Left ventricle myocardium inferior (tissue), 1 donor: ENCODE measurements around the gene OXER1. TPM values are rescaled to one million over a fixed set of nuclear protein-coding genes. Genes with fewer than 3 reads are reported as not detected.

Experiments used
- DNase-seq: peaks from one replicate; pipeline ENCODE4 v3.0.0-alpha.2; 2020
- H3K27ac ChIP-seq: fragments of 200-600 bp; replicated peaks from 2 replicates; pipeline ENCODE4 v1.8.0; 2021
- H3K27me3 ChIP-seq: fragments of 200-600 bp; 2 replicates; pipeline ENCODE4 v1.8.0; 2021; ENCODE audit warnings: low read depth
- H3K36me3 ChIP-seq: fragments of 200-600 bp; 2 replicates; pipeline ENCODE4 v1.8.0; 2021
- H3K4me1 ChIP-seq: fragments of 200-600 bp; 2 replicates; pipeline ENCODE4 v1.8.0; 2021
- H3K4me3 ChIP-seq: fragments of 200-600 bp; 2 replicates; pipeline ENCODE4 v1.8.0; 2021; ENCODE audit warnings: mild to moderate bottlenecking, moderate library complexity
- H3K9me3 ChIP-seq: fragments of 200-600 bp; replicated peaks from 2 replicates; pipeline ENCODE4 v1.8.0; 2021
- CTCF ChIP-seq: fragments of 200-600 bp; IDR thresholded peaks from 2 replicates; pipeline ENCODE4 v1.8.0; 2021; ENCODE audit warnings: antibody characterized with exemption, mild to moderate bottlenecking, borderline replicate concordance
- intact Hi-C: fragments of 100-400 bp; cut with micrococcal nuclease; formaldehyde crosslinking; loops from one replicate; pipeline ENCODE4 v1.11.0; 2022
- total RNA-seq: library from RNA; stranded (reverse); fragmentation: NEBNext Ultra II Directional; extraction: Animal tissue kit (Norgen Biotek cat#: 25700); gene quantifications from one replicate; pipeline ENCODE4 v1.2.1, GENCODE V29; 2021
- donor health status: DM: no; HTN: yes; CAD: no; lungs with severe emphysema.

The OXER1 gene
- total RNA-seq, 1 donor from 2014 or later, result 0.36 TPM

- H3K27ac ChIP-seq, result peak overlapping the region; percentile 91
- no peaks in the 10 kb centered on the region for H3K9me3 ChIP-seq
- TF ChIP-seq CTCF, result no peak
- intact Hi-C loops, result no loop called here
- H3K4me3 ChIP-seq, result peak overlapping the region; percentile 74
- H3K27me3 ChIP-seq, result peaks cover 44% of the 10 kb centered on the region
- H3K4me1 ChIP-seq, result peaks cover 39% of the 10 kb centered on the region
- peak; percentile 28 for DNase-seq
- H3K36me3 ChIP-seq, result no peaks in the 10 kb centered on the region
These were observed 29.7 kb upstream of the OXER1 start for GRCh38 chr2:42793334-42794270.

- peaks cover 51% of the 10 kb centered on the region for H3K27me3 ChIP-seq
- H3K4me3 ChIP-seq, result peak within 1 kb of the TSS; percentile 74
- peaks cover 39% of the 10 kb centered on the region for H3K4me1 ChIP-seq
- peak; percentile 68 for DNase-seq
- TF ChIP-seq CTCF, result peak; percentile 37
- intact Hi-C loops, result no loop called here
- H3K27ac ChIP-seq, result peak within 1 kb of the TSS; percentile 91
- no peaks in the 10 kb centered on the region for H3K36me3 ChIP-seq
- H3K9me3 ChIP-seq, result no peaks in the 10 kb centered on the region
These were observed 28.8 kb upstream of the OXER1 start, which contains the start of gene HAAO for GRCh38 chr2:42792583-42793333. Gene HAAO (minus strand): TSS chr2:42792583. CDS start chr2:42792536, 47 bp downstream.

- DNase-seq, result no peak
- Histone ChIP-seq H3K27ac (peak overlapping the region; percentile 91), H3K4me3 (peak overlapping the region; percentile 74), H3K27me3 (peaks cover 57% of the 10 kb centered on the region), H3K9me3 (no peaks in the 10 kb centered on the region), H3K36me3 (no peaks in the 10 kb centered on the region), H3K4me1 (peaks cover 39% of the 10 kb centered on the region)
- no peak for TF ChIP-seq CTCF
- intact Hi-C loops, result no loop called here
These were observed 28.2 kb upstream of the OXER1 start for GRCh38 chr2:42792087-42792582.

GRCh38 chr2:42791606-42792005 is 27.7 kb upstream of the OXER1 start:
- intact Hi-C loops, result no loop called here
- no peaks in the 10 kb centered on the region for H3K36me3 ChIP-seq
- peaks cover 57% of the 10 kb centered on the region for H3K27me3 ChIP-seq
- peak overlapping the region; percentile 74 for H3K4me3 ChIP-seq
- no peaks in the 10 kb centered on the region for H3K9me3 ChIP-seq
- H3K27ac ChIP-seq, result peak overlapping the region; percentile 91
- no peak for TF ChIP-seq CTCF
- DNase-seq, result no peak
- peaks cover 40% of the 10 kb centered on the region for H3K4me1 ChIP-seq

- no peak for TF ChIP-seq CTCF
- Histone ChIP-seq H3K27me3 (peaks cover 57% of the 10 kb centered on the region), H3K36me3 (no peaks in the 10 kb centered on the region), H3K4me1 (peaks cover 40% of the 10 kb centered on the region), H3K27ac (no peak overlapping the region), H3K4me3 (no peak overlapping the region), H3K9me3 (no peaks in the 10 kb centered on the region)
- intact Hi-C loops, result no loop called here
- no peak for DNase-seq
These were observed 25.8 kb upstream of the OXER1 start for GRCh38 chr2:42789751-42790150.
